Lung (tissue), 12 donors: Measurements from ENCODE around the gene EFHD2. TPM values are rescaled to one million over a fixed set of nuclear protein-coding genes. Genes with fewer than 3 reads are reported as not detected.

ENCODE experiments used
- ATAC-seq: fragments of 200-7000 bp; cut with Tn5 transposase; one replicate; pipeline ENCODE4 v1.9.1; 2020; ENCODE audit warnings: moderate number of reproducible peaks; ENCODE audit not compliant: insufficient read depth, low FRiP score
- DNase-seq, 3 donors: peaks; one replicate each; pipeline ENCODE4 v3.0.0-alpha.2; 2013 to 2017
- H3K27ac ChIP-seq, 2 donors: one replicate each; pipeline ENCODE4 v1.5.1; 2013; ENCODE audit warnings: mild to moderate bottlenecking in 2 of 2, moderate library complexity in 2 of 2, control low read depth in 1 of 2, inconsistent platforms in 1 of 2, low read depth in 1 of 2, low read length in 1 of 2
- H3K27me3 ChIP-seq, 3 donors: one replicate each; pipeline ENCODE4 v1.5.1; 2013; ENCODE audit warnings: low read length in 2 of 3; ENCODE audit not compliant: control insufficient read depth in 3 of 3, insufficient read depth in 3 of 3
- H3K36me3 ChIP-seq, 4 donors: one replicate each; pipeline ENCODE4 v1.5.1; 2013; ENCODE audit warnings: low read length in 4 of 4, mild to moderate bottlenecking in 1 of 4, moderate library complexity in 1 of 4; ENCODE audit not compliant: control insufficient read depth in 4 of 4, insufficient read depth in 4 of 4
- H3K4me1 ChIP-seq, 5 donors: one replicate each; pipeline ENCODE4 v1.5.1; 2013; ENCODE audit warnings: low read length in 5 of 5, mild to moderate bottlenecking in 2 of 5, moderate library complexity in 1 of 5; ENCODE audit not compliant: control insufficient read depth in 5 of 5, insufficient read depth in 5 of 5
- H3K4me3 ChIP-seq: one replicate; pipeline ENCODE4 v1.5.1; 2013; ENCODE audit warnings: mild to moderate bottlenecking, control low read depth, moderate library complexity
- H3K9ac ChIP-seq, 2 donors: one replicate each; pipeline ENCODE4 v1.5.1; 2013; ENCODE audit warnings: low read length in 2 of 2, control low read depth in 1 of 2; ENCODE audit not compliant: insufficient read depth in 1 of 2
- H3K9me3 ChIP-seq, 4 donors: one replicate each; pipeline ENCODE4 v1.5.1; 2013; ENCODE audit warnings: low read length in 3 of 4, mild to moderate bottlenecking in 1 of 4, moderate library complexity in 1 of 4; ENCODE audit not compliant: control insufficient read depth in 4 of 4, insufficient read depth in 3 of 4
- CTCF ChIP-seq: IDR thresholded peaks from 2 replicates; pipeline ENCODE4 v1.5.1; 2012; ENCODE audit warnings: mild to moderate bottlenecking; ENCODE audit errors: control extremely low read depth, extremely low read depth
- WGBS, 2 donors: extraction: QIAGEN DNeasy Blood & Tissue Kit; methylation state at CpG; one replicate each; pipeline ENCODE4 v1.1.7; 2013; 5-methylcytosine and 5-hydroxymethylcytosine counted together
- polyA plus RNA-seq, 2 donors: library from polyadenylated mRNA; stranded (reverse); fragments of 200-250 nt; gene quantifications; one replicate each; pipeline ENCODE4 v1.2.1, GENCODE V29; 2013
- total RNA-seq, 2 donors: library from RNA; depleted of rRNA in 1 of 2; stranded (reverse); fragments of >200 nt in 1 of 2; gene quantifications; one replicate each; pipeline ENCODE4 v1.2.1, GENCODE V29; 2014 to 2021
- donor health status: control.
- donor health status: control.
- donor health status: Bipolar disorder and iron deficiency.
- donor health status: healthy.
- donor health status: DM: yes; HTN: yes; CAD: no.

EFHD2 gene
- total and polyA plus RNA-seq, 4 donors = 28.2 to 175 (median 90.1) TPM

- Histone ChIP-seq H3K4me3 (no peak overlapping the region), H3K9me3 (peaks cover 0 to 1% (median 0%) of the 10 kb centered on the region in 4 donors), H3K36me3 (no peaks in the 10 kb centered on the region), H3K27me3 (peaks cover 0 to 6% (median 0%) of the 10 kb centered on the region in 3 donors), H3K9ac (no peak overlapping the region), H3K4me1 (no peaks in the 10 kb centered on the region), H3K27ac (no peak overlapping the region)
- ATAC-seq (no peak), DNase-seq (no peak)
- 53 to 65% methylated on average over 3 of the region's 3 CpGs for WGBS, 2 donors
- no peak for TF ChIP-seq CTCF
Observed at GRCh38 chr1:15449567-15449966, 39.9 kb downstream of the EFHD2 start.

GRCh38 chr1:15451014-15451722, 41.5 kb downstream of the EFHD2 start:
- WGBS, 2 donors = 92 to 96% methylated on average over 6 of the region's 6 CpGs
- no peak overlapping the region for H3K27ac ChIP-seq
- H3K9me3 ChIP-seq = peaks cover 0 to 1% (median 0%) of the 10 kb centered on the region in 4 donors
- no peak for DNase-seq
- H3K4me3 ChIP-seq = no peak overlapping the region
- no peak for TF ChIP-seq CTCF
- no peak for ATAC-seq
- no peaks in the 10 kb centered on the region for H3K4me1 ChIP-seq
- no peak overlapping the region for H3K9ac ChIP-seq
- H3K36me3 ChIP-seq = no peaks in the 10 kb centered on the region
- H3K27me3 ChIP-seq = peaks cover 0 to 6% (median 0%) of the 10 kb centered on the region in 3 donors

GRCh38 chr1:15452216-15452615, 42.5 kb downstream of the EFHD2 start:
- Histone ChIP-seq H3K36me3 (no peaks in the 10 kb centered on the region), H3K9ac (no peak overlapping the region), H3K4me3 (no peak overlapping the region), H3K4me1 (no peaks in the 10 kb centered on the region), H3K9me3 (peaks cover 0 to 1% (median 0%) of the 10 kb centered on the region in 4 donors), H3K27ac (no peak overlapping the region), H3K27me3 (peaks cover 0 to 3% (median 0%) of the 10 kb centered on the region in 3 donors)
- DNase-seq (no peak), ATAC-seq (no peak)
- 90 to 91% methylated on average over 1 of the region's 1 CpG for WGBS, 2 donors
- no peak for TF ChIP-seq CTCF
